B cell (primary cell): ENCODE measurements around the gene PTPRM. TPM values are rescaled to one million over a fixed set of nuclear protein-coding genes. Genes with fewer than 3 reads are reported as not detected.

Experiments
- ATAC-seq: fragments of 200-7000 bp; cut with Tn5 transposase; one replicate; pipeline ENCODE4 v1.10.0; 2021; ENCODE audit warnings: low read depth, mild to moderate bottlenecking, moderate number of reproducible peaks, moderate library complexity
- CTCF ChIA-PET: fragments of 350-600 bp; sonication (Branson Sonifier 250); formaldehyde crosslinking; loops from one replicate; lab custom pipeline; 2021; ENCODE audit warnings: antibody characterized with exemption, inconsistent platforms; lab: Charles Lee
- POLR2A ChIA-PET: fragments of 350-600 bp; sonication (Branson Sonifier 250); formaldehyde crosslinking; loops from one replicate; lab custom pipeline; 2021; ENCODE audit warnings: antibody characterized with exemption; lab: Charles Lee
- DNase-seq: peaks from one replicate; pipeline ENCODE4 v3.0.0; 2013
- H2AFZ ChIP-seq: 2 replicates; pipeline ENCODE4 v1.6.1; 2012; ENCODE audit warnings: mild to moderate bottlenecking, low read depth, low read length; ENCODE audit not compliant: insufficient read depth, poor library complexity, severe bottlenecking
- H3K27ac ChIP-seq, 2 donors: 1 replicate in 1 of 2; 2 replicates in 1 of 2; pipeline ENCODE4 v1.5.1; 2012 to 2013; ENCODE audit warnings: low read length in 2 of 2, mild to moderate bottlenecking in 2 of 2, moderate library complexity in 1 of 2
- H3K27me3 ChIP-seq, 4 experiments: fragments of 200-600 bp in 1 of 4; sonication (generic) in 1 of 4; replicated peaks in 1 of 4; 1 replicate in 2 of 4; 2 replicates in 2 of 4; pipeline versions ENCODE4 v1.6.1 to v1.7.0; 2013 to 2016; ENCODE audit warnings: low read length in 3 of 4, mild to moderate bottlenecking in 2 of 4, mixed read lengths in 1 of 4, moderate library complexity in 1 of 4; ENCODE audit not compliant: insufficient read depth in 4 of 4, control insufficient read depth in 3 of 4; ENCODE audit errors: control extremely low read depth in 1 of 4
- H3K36me3 ChIP-seq, 2 experiments: replicated peaks in 1 of 2; 1 replicate in 1 of 2; 2 replicates in 1 of 2; pipeline versions ENCODE4 v1.6.1 to v1.7.1; 2013; ENCODE audit warnings: low read length in 1 of 2; ENCODE audit not compliant: insufficient read depth in 2 of 2, control insufficient read depth in 1 of 2; ENCODE audit errors: control extremely low read depth in 1 of 2, extremely low read depth in 1 of 2
- H3K4me1 ChIP-seq, 2 donors: fragments of 200-600 bp in 1 of 2; sonication (generic) in 1 of 2; 1 replicate in 1 of 2; 2 replicates in 1 of 2; pipeline versions ENCODE4 v1.5.1 to v1.6.1; 2013 to 2017; ENCODE audit warnings: low read length in 2 of 2; ENCODE audit not compliant: control insufficient read depth in 2 of 2, insufficient read depth in 2 of 2
- H3K4me2 ChIP-seq: replicated peaks from 2 replicates; pipeline ENCODE3; 2012; ENCODE audit warnings: mild to moderate bottlenecking, low read depth, low read length; ENCODE audit not compliant: poor library complexity, severe bottlenecking
- H3K4me3 ChIP-seq, 5 experiments: fragments of 200-600 bp in 1 of 5; sonication (generic) in 1 of 5; 1 replicate in 3 of 5; 2 replicates in 2 of 5; pipeline versions ENCODE4 v1.5.1 to v1.7.0; 2011 to 2016; ENCODE audit warnings: low read length in 4 of 5, mild to moderate bottlenecking in 4 of 5, low read depth in 2 of 5, control low read depth in 1 of 5, moderate library complexity in 1 of 5; ENCODE audit not compliant: insufficient read depth in 1 of 5; ENCODE audit errors: control extremely low read depth in 1 of 5, extremely low read depth in 1 of 5
- H3K79me2 ChIP-seq: fragments of 200-600 bp; sonication (generic); one replicate; pipeline ENCODE4 v1.6.0; 2016; ENCODE audit warnings: low read length; ENCODE audit not compliant: control insufficient read depth, insufficient read depth
- H3K9ac ChIP-seq: fragments of 200-600 bp; sonication (generic); 2 replicates; pipeline ENCODE4 v1.6.1; 2017; ENCODE audit warnings: mild to moderate bottlenecking, low read length, moderate library complexity
- H3K9me3 ChIP-seq, 3 donors: one replicate each; pipeline versions ENCODE4 v1.6.1 to v1.7.1; 2013; ENCODE audit warnings: low read length in 2 of 3; ENCODE audit not compliant: control insufficient read depth in 2 of 3, insufficient read depth in 1 of 3; ENCODE audit errors: control extremely low read depth in 1 of 3
- H4K20me1 ChIP-seq: 2 replicates; pipeline ENCODE4 v1.6.0; 2012; ENCODE audit warnings: mild to moderate bottlenecking, low read length; ENCODE audit not compliant: insufficient read depth, control insufficient read depth, poor library complexity, severe bottlenecking
- H3K27ac Mint-ChIP-seq: one replicate; pipeline ENCODE4 v1.8.0; 2021; ENCODE audit warnings: mixed read lengths
- H3K27me3 Mint-ChIP-seq: one replicate; pipeline ENCODE4 v1.8.0; 2021; ENCODE audit warnings: mixed read lengths
- H3K4me1 Mint-ChIP-seq: one replicate; pipeline ENCODE4 v1.8.0; 2021; ENCODE audit warnings: mixed read lengths
- H3K4me3 Mint-ChIP-seq: one replicate; pipeline ENCODE4 v1.8.0; 2021; ENCODE audit warnings: mixed read lengths
- H3K9me3 Mint-ChIP-seq: one replicate; pipeline ENCODE4 v1.8.0; 2022; ENCODE audit warnings: mixed read lengths; ENCODE audit not compliant: insufficient read depth
- EZH2 ChIP-seq: IDR thresholded peaks from 2 replicates; pipeline ENCODE4 v1.6.1; 2012; ENCODE audit warnings: borderline replicate concordance, low read depth, mild to moderate bottlenecking, moderate library complexity, low read length; ENCODE audit not compliant: insufficient read depth, poor library complexity, severe bottlenecking
- WGBS: methylation state at CpG from one replicate; pipeline ENCODE4 v1.1.5; 2013; ENCODE audit warnings: missing lambda C conversion rate; ENCODE audit not compliant: insufficient coverage; 5-methylcytosine and 5-hydroxymethylcytosine counted together
- intact Hi-C: fragments of 100-400 bp; cut with micrococcal nuclease; formaldehyde crosslinking; loops from one replicate; pipeline ENCODE4 v1.10.0; 2022
- polyA plus RNA-seq: library from polyadenylated mRNA; depleted of rRNA; stranded (reverse); fragments of >200 nt; gene quantifications from 2 replicates; pipeline ENCODE4 v1.2.3, GENCODE V29; 2012
- total RNA-seq, 2 donors: library from RNA; stranded (reverse); fragments of 120-200 nt in 1 of 2; gene quantifications; 1 replicate in 1 of 2; 2 replicates in 1 of 2; pipeline versions ENCODE4 v1.2.3 to v1.2.4, GENCODE V29; 2013 to 2022
- TF ChIP-seq, protein P1 (sequence below): fragments of 200-600 bp; IDR thresholded peaks from one replicate; pipeline ENCODE4 v1.8.0; 2022; ENCODE audit warnings: antibody characterized with exemption, mild to moderate bottlenecking

PTPRM gene
- total and polyA plus RNA-seq, 2 donors (not counting 1 experiment from before 2014, with no cell fraction given), result 0.20 to 0.89 TPM

DNA sequence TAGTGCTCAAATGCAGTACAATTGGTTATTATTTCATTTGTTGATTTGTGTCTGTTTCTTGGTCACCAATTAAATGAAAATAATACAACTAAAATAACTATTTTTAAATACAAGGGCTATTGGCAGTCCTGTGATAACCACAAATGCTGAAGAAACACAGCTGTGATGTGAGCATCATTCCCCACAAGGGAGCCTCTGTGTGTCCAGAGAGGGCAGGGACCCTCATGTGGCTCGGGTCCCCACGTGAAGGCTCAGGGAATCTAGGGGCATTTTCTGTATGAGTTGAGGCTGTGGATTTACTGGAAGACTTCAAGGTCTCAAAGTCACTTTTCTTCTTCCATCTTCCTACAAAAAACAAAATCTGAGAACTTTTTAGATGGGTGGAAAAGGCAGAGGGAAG is 726.1 kb downstream of the PTPRM start:
- no peak overlapping the region for H3K27ac ChIP-seq
- no peaks in the 10 kb centered on the region for H4K20me1 ChIP-seq
- H3K9me3 ChIP-seq, result no peaks in the 10 kb centered on the region
- no peak overlapping the region for H3K9ac ChIP-seq
- ATAC-seq, result no peak
- H3K4me3 ChIP-seq, result no peak overlapping the region
- POLR2A ChIA-PET, result no interaction called here
- Mint-ChIP-seq H3K27ac (no peak overlapping the region), H3K4me1 (peaks cover 3% of the 10 kb centered on the region), H3K9me3 (peaks cover 2% of the 10 kb centered on the region), H3K27me3 (peaks cover 20% of the 10 kb centered on the region), H3K4me3 (no peak overlapping the region)
- no peaks in the 10 kb centered on the region for H3K79me2 ChIP-seq
- no peak overlapping the region for H2AFZ ChIP-seq
- 50% methylated on average over 1 of the region's 2 CpGs for WGBS
- no peaks in the 10 kb centered on the region for H3K36me3 ChIP-seq
- TF ChIP-seq, protein P1, sequence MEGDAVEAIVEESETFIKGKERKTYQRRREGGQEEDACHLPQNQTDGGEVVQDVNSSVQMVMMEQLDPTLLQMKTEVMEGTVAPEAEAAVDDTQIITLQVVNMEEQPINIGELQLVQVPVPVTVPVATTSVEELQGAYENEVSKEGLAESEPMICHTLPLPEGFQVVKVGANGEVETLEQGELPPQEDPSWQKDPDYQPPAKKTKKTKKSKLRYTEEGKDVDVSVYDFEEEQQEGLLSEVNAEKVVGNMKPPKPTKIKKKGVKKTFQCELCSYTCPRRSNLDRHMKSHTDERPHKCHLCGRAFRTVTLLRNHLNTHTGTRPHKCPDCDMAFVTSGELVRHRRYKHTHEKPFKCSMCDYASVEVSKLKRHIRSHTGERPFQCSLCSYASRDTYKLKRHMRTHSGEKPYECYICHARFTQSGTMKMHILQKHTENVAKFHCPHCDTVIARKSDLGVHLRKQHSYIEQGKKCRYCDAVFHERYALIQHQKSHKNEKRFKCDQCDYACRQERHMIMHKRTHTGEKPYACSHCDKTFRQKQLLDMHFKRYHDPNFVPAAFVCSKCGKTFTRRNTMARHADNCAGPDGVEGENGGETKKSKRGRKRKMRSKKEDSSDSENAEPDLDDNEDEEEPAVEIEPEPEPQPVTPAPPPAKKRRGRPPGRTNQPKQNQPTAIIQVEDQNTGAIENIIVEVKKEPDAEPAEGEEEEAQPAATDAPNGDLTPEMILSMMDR, result no peak
- no peak for TF ChIP-seq EZH2
- CTCF ChIA-PET, result no interaction called here
- no peak for DNase-seq
- intact Hi-C loops, result no loop called here
- no peak overlapping the region for H3K4me2 ChIP-seq
- no peaks in the 10 kb centered on the region for H3K4me1 ChIP-seq
- peaks cover 0 to 3% (median under 1%) of the 10 kb centered on the region in 4 experiments for H3K27me3 ChIP-seq

DNA sequence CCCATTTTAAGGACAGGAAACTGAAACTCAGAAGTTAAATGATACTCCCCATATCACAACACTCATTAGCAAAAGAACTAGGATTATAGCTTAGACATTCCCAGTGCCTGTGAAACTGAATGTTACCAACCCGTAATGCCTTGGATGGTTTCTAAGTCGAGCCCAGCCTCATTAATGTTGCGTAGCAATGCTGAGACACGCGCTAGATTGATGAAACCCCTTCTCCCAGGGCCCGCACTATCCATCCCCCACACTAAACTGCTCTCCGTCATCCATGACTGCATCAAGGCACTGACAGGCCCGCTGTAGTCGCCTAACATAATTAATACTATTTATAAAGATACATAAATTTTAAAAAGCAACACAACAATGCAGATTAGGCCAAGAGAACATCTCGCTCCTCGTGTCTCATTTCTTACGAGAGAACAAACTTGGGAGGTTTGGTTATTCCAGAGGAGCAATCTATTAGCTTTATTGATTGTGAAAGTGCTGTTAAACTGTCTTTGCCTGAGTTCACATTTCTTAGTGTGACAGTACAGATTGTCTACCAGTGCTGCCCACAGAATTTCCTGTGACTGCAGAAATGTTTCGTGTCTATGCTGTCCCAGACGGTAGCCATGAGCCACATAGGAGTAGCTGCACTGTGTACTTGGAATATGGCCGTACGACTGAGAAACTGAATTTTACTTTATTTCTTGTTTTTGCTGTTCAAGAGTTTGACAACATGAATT is 729.9 kb downstream of the PTPRM start:
- H3K4me3 ChIP-seq, result no peak overlapping the region
- ChIA-PET CTCF (no interaction called here), POLR2A (no interaction called here)
- H3K4me3 Mint-ChIP-seq, result no peak overlapping the region
- peaks cover 13% of the 10 kb centered on the region for H3K27me3 Mint-ChIP-seq
- no peak for TF ChIP-seq EZH2
- TF ChIP-seq, protein P1, result no peak
- H4K20me1 ChIP-seq, result no peaks in the 10 kb centered on the region
- WGBS, result 83% methylated on average over 6 of the region's 16 CpGs
- H3K27ac ChIP-seq, result no peak overlapping the region
- intact Hi-C loops, result no loop called here
- no peak overlapping the region for H3K27ac Mint-ChIP-seq
- H3K4me1 Mint-ChIP-seq, result no peaks in the 10 kb centered on the region
- H3K27me3 ChIP-seq, result no peaks in the 10 kb centered on the region
- no peaks in the 10 kb centered on the region for H3K79me2 ChIP-seq
- H3K9ac ChIP-seq, result no peak overlapping the region
- ATAC-seq, result no peak
- no peaks in the 10 kb centered on the region for H3K36me3 ChIP-seq
- H3K9me3 ChIP-seq, result no peaks in the 10 kb centered on the region
- H3K4me2 ChIP-seq, result no peak overlapping the region
- H2AFZ ChIP-seq, result no peak overlapping the region
- no peak for DNase-seq
- H3K4me1 ChIP-seq, result no peaks in the 10 kb centered on the region
- peaks cover 2% of the 10 kb centered on the region for H3K9me3 Mint-ChIP-seq
